ENCODE measurements around the gene PDSS2.

DNA sequence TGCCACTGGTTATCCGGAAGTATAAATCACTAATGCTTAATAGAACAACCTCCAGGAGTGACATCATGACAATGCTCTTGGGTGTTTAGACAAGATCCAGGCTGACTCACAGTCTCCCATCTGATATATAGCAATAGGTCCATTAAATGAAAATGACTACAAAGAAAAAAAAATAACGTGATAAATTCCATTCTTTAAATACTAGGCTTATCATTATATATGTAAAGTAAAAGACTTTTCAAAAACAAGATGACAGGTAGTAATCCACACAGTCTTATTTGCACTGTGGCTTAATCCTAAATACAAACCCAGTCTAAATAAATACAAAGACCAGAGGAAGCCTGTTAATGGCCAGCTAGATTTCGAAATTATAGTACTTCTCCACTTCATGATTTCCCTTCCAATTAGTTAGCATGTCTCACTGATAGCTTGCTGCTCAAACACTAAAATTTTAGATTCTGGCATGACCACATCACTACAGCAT is 195.0 kb downstream of the PDSS2 start:
- TF ChIP-seq, protein P1, sequence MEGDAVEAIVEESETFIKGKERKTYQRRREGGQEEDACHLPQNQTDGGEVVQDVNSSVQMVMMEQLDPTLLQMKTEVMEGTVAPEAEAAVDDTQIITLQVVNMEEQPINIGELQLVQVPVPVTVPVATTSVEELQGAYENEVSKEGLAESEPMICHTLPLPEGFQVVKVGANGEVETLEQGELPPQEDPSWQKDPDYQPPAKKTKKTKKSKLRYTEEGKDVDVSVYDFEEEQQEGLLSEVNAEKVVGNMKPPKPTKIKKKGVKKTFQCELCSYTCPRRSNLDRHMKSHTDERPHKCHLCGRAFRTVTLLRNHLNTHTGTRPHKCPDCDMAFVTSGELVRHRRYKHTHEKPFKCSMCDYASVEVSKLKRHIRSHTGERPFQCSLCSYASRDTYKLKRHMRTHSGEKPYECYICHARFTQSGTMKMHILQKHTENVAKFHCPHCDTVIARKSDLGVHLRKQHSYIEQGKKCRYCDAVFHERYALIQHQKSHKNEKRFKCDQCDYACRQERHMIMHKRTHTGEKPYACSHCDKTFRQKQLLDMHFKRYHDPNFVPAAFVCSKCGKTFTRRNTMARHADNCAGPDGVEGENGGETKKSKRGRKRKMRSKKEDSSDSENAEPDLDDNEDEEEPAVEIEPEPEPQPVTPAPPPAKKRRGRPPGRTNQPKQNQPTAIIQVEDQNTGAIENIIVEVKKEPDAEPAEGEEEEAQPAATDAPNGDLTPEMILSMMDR (IDR thresholded peaks at IDR 0.05; ENCODE audit: borderline replicate concordance, extremely low read depth, low read length, poor library complexity, severe bottlenecking) = no peak
- no peak for TF ChIP-seq EZH2 (IDR thresholded peaks at IDR 0.05; ENCODE audit: borderline replicate concordance, low read depth, low read length, severe bottlenecking)
